T-cell (primary cell): ENCODE measurements around the gene ATP6V0B. TPM values are rescaled to one million over a fixed set of nuclear protein-coding genes. Genes with fewer than 3 reads are reported as not detected.

Source experiments
- ATAC-seq, 4 experiments: fragments of 200-7000 bp in 3 of 4; fragments of 150-1000 bp in 1 of 4; cut with Tn5 transposase; replicated peaks in 1 of 4; 1 replicate in 3 of 4; 2 replicates in 1 of 4; pipeline ENCODE4 v1.10.0; 2021; ENCODE audit warnings: moderate library complexity in 3 of 4, mild to moderate bottlenecking in 2 of 4, moderate number of reproducible peaks in 1 of 4
- CTCF ChIA-PET, 2 donors: fragments of 300-600 bp; sonication (Branson Sonifier 250); formaldehyde crosslinking; loops; one replicate each; lab custom pipeline; 2022; ENCODE audit warnings: antibody characterized with exemption in 2 of 2; lab: Charles Lee
- POLR2A ChIA-PET, 2 donors: fragments of 300-600 bp; sonication (Branson Sonifier 250); formaldehyde crosslinking; loops; one replicate each; lab custom pipeline; 2022; ENCODE audit warnings: antibody characterized with exemption in 2 of 2; lab: Charles Lee
- DNase-seq, 35 experiments: peaks; one replicate each; pipeline versions ENCODE4 v3.0.0 to v3.0.0-alpha.2; 2013 to 2023
- H3K27ac ChIP-seq: one replicate; pipeline ENCODE4 v1.5.1; 2013; ENCODE audit warnings: low read length
- H3K27me3 ChIP-seq, 2 experiments: replicated peaks in 1 of 2; 1 replicate in 1 of 2; 2 replicates in 1 of 2; pipeline versions ENCODE4 v1.6.1 to v1.7.0; 2013; ENCODE audit warnings: low read length in 1 of 2, mixed read lengths in 1 of 2; ENCODE audit not compliant: control insufficient read depth in 2 of 2, insufficient read depth in 2 of 2; ENCODE audit errors: extremely low read depth in 1 of 2
- H3K36me3 ChIP-seq, 2 donors: 1 replicate in 1 of 2; 2 replicates in 1 of 2; pipeline versions ENCODE4 v1.6.1 to v1.7.0; 2013; ENCODE audit warnings: low read length in 1 of 2; ENCODE audit not compliant: control insufficient read depth in 2 of 2, insufficient read depth in 1 of 2; ENCODE audit errors: extremely low read depth in 1 of 2
- H3K4me1 ChIP-seq, 2 experiments: 1 replicate in 1 of 2; 2 replicates in 1 of 2; pipeline versions ENCODE4 v1.6.1 to v1.7.0; 2013; ENCODE audit warnings: low read length in 2 of 2, mixed read lengths in 1 of 2; ENCODE audit not compliant: insufficient read depth in 2 of 2, control insufficient read depth in 1 of 2; ENCODE audit errors: extremely low read depth in 1 of 2
- H3K4me3 ChIP-seq, 2 donors: 1 replicate in 1 of 2; 2 replicates in 1 of 2; pipeline versions ENCODE4 v1.5.1 to v1.7.0; 2013; ENCODE audit warnings: mild to moderate bottlenecking in 2 of 2, low read length in 1 of 2, moderate library complexity in 1 of 2; ENCODE audit not compliant: control insufficient read depth in 1 of 2; ENCODE audit errors: extremely low read depth in 1 of 2
- H3K9me3 ChIP-seq: 2 replicates; pipeline ENCODE4 v1.7.0; 2013
- H3K27ac Mint-ChIP-seq, 2 donors: one replicate each; pipeline ENCODE4 v1.8.0; 2020 to 2021; ENCODE audit warnings: mild to moderate bottlenecking in 2 of 2, mixed read lengths in 2 of 2
- H3K27me3 Mint-ChIP-seq, 2 donors: one replicate each; pipeline ENCODE4 v1.8.0; 2021 to 2022; ENCODE audit warnings: mixed read lengths in 2 of 2
- H3K36me3 Mint-ChIP-seq: one replicate; pipeline ENCODE4 v1.8.0; 2021; ENCODE audit warnings: mixed read lengths
- H3K4me1 Mint-ChIP-seq, 3 donors: one replicate each; pipeline ENCODE4 v1.8.0; 2020 to 2022; ENCODE audit warnings: mixed read lengths in 3 of 3, mild to moderate bottlenecking in 1 of 3
- H3K4me3 Mint-ChIP-seq, 3 donors: one replicate each; pipeline ENCODE4 v1.8.0; 2020 to 2022; ENCODE audit warnings: mild to moderate bottlenecking in 3 of 3, mixed read lengths in 3 of 3, moderate library complexity in 3 of 3
- H3K9me3 Mint-ChIP-seq, 3 donors: one replicate each; pipeline ENCODE4 v1.8.0; 2020 to 2022; ENCODE audit warnings: mixed read lengths in 3 of 3
- WGBS: methylation state at CpG from one replicate; pipeline ENCODE4 v1.1.5; 2013; ENCODE audit warnings: missing lambda C conversion rate; ENCODE audit not compliant: insufficient coverage; 5-methylcytosine and 5-hydroxymethylcytosine counted together
- total RNA-seq, 35 experiments: library from RNA in 6 of 35; stranded (reverse) in 6 of 35; fragments of 120-200 nt in 1 of 35; gene quantifications; one replicate each; pipeline versions ENCODE4 v1.2.1 to v1.2.4 and lab custom pipeline; 2013 to 2026

Gene ATP6V0B
- total RNA-seq, 5 donors from 2014 or later (not counting 1 experiment from before 2014, with no cell fraction given) = 57.5 to 88.6 (median 69.5) TPM

- H3K4me1 Mint-ChIP-seq = peaks cover 12 to 13% (median 12%) of the 10 kb centered on the region in 3 donors
- DNase-seq = no peak
- CTCF ChIA-PET = no interaction called here
- no peaks in the 10 kb centered on the region for H3K27me3 ChIP-seq
- H3K27me3 Mint-ChIP-seq = no peaks in the 10 kb centered on the region
- no peak overlapping the region for H3K4me3 Mint-ChIP-seq
- no peaks in the 10 kb centered on the region for H3K9me3 ChIP-seq
- POLR2A ChIA-PET = no interaction called here
- H3K4me3 ChIP-seq = no peak overlapping the region
- peaks cover 15% of the 10 kb centered on the region for H3K36me3 Mint-ChIP-seq
- no peak for ATAC-seq
- H3K27ac Mint-ChIP-seq = no peak overlapping the region
- peaks cover 0 to 18% of the 10 kb centered on the region in 2 donors for H3K36me3 ChIP-seq
- WGBS = 89% methylated on average over 3 of the region's 3 CpGs
- H3K4me1 ChIP-seq = peaks cover 1 to 12% of the 10 kb centered on the region in 2 experiments
- no peaks in the 10 kb centered on the region for H3K9me3 Mint-ChIP-seq
- no peak overlapping the region for H3K27ac ChIP-seq
Measured at GRCh38 chr1:43965316-43965715, 9.4 kb upstream of the ATP6V0B start.

GRCh38 chr1:43968348-43968948, 6.3 kb upstream of the ATP6V0B start:
- H3K27ac Mint-ChIP-seq = no peak overlapping the region
- WGBS = 88% methylated on average over 4 of the region's 6 CpGs
- ATAC-seq (no peak), DNase-seq (peak in 2 of 35 experiments; percentile 22 to 50)
- H3K4me1 Mint-ChIP-seq = peaks cover 22 to 28% (median 27%) of the 10 kb centered on the region in 3 donors
- no peaks in the 10 kb centered on the region for H3K9me3 ChIP-seq
- no peak overlapping the region for H3K4me3 ChIP-seq
- CTCF ChIA-PET = no interaction called here
- H3K4me3 Mint-ChIP-seq = no peak overlapping the region
- no peaks in the 10 kb centered on the region for H3K27me3 Mint-ChIP-seq
- H3K9me3 Mint-ChIP-seq = no peaks in the 10 kb centered on the region
- peaks cover 11% of the 10 kb centered on the region for H3K36me3 Mint-ChIP-seq
- POLR2A ChIA-PET = no interaction called here
- H3K36me3 ChIP-seq = peaks cover 0 to 16% of the 10 kb centered on the region in 2 donors
- H3K27me3 ChIP-seq = no peaks in the 10 kb centered on the region
- H3K27ac ChIP-seq = no peak overlapping the region
- H3K4me1 ChIP-seq = peaks cover 5 to 27% of the 10 kb centered on the region in 2 experiments

- ChIA-PET CTCF (interaction anchor here in 1 of 2 donors (0.7 kb wide), 2 partner anchors 25 to 81 kb away, joined by 3 read pairs; no protein-coding TSS in a partner anchor), POLR2A (no interaction called here)
- Mint-ChIP-seq H3K9me3 (no peaks in the 10 kb centered on the region), H3K36me3 (peaks cover 11% of the 10 kb centered on the region), H3K4me1 (peaks cover 31 to 37% (median 37%) of the 10 kb centered on the region in 3 donors), H3K27me3 (no peaks in the 10 kb centered on the region), H3K27ac (peak overlapping the region; percentile 85), H3K4me3 (peak overlapping the region; percentile 88 to 96 (median 91))
- H3K4me3 ChIP-seq = peak overlapping the region in 1 of 2 donors; percentile 97
- WGBS = 54% methylated on average over 5 of the region's 7 CpGs
- ATAC-seq (no peak), DNase-seq (no peak)
- H3K27ac ChIP-seq = no peak overlapping the region
- H3K27me3 ChIP-seq = no peaks in the 10 kb centered on the region
- no peaks in the 10 kb centered on the region for H3K9me3 ChIP-seq
- peaks cover 8 to 36% of the 10 kb centered on the region in 2 experiments for H3K4me1 ChIP-seq
- H3K36me3 ChIP-seq = peaks cover 0 to 15% of the 10 kb centered on the region in 2 donors
Measured at GRCh38 chr1:43969416-43969745, 5.4 kb upstream of the ATP6V0B start.

- Mint-ChIP-seq H3K36me3 (peaks cover 11% of the 10 kb centered on the region), H3K4me1 (peaks cover 31 to 38% (median 37%) of the 10 kb centered on the region in 3 donors), H3K27ac (peak within 1 kb of the TSS; percentile 85), H3K9me3 (no peaks in the 10 kb centered on the region), H3K4me3 (peak within 1 kb of the TSS; percentile 88 to 96 (median 91)), H3K27me3 (no peaks in the 10 kb centered on the region)
- CTCF ChIA-PET = interaction anchor here in 1 of 2 donors (0.7 kb wide), 2 partner anchors 26 to 80 kb away, joined by 3 read pairs; no protein-coding TSS in a partner anchor
- under 1% methylated on average over 32 of the region's 47 CpGs for WGBS
- POLR2A ChIA-PET = interaction anchor here in 1 of 2 donors (0.5 kb wide), 1 partner anchor 19 kb away, joined by 6 read pairs; no protein-coding TSS in a partner anchor
- Histone ChIP-seq H3K27me3 (no peaks in the 10 kb centered on the region), H3K4me1 (peaks cover 8 to 37% of the 10 kb centered on the region in 2 experiments), H3K4me3 (peak within 1 kb of the TSS; percentile 89 to 97), H3K36me3 (peaks cover 0 to 15% of the 10 kb centered on the region in 2 donors), H3K27ac (peak within 1 kb of the TSS; percentile 14), H3K9me3 (no peaks in the 10 kb centered on the region)
- ATAC-seq (peak; percentile 86 to 88 (median 88)), DNase-seq (peak; percentile 84 to 98 (median 96))
Measured at GRCh38 chr1:43969746-43970466, 4.9 kb upstream of the ATP6V0B start, which contains the start of gene DPH2. TSS of gene DPH2 (plus strand) at chr1:43970010. CDS start at chr1:43970176, 166 bp downstream.

- ChIA-PET POLR2A (no interaction called here), CTCF (no interaction called here)
- peaks cover 11% of the 10 kb centered on the region for H3K36me3 Mint-ChIP-seq
- peaks cover 0 to 15% of the 10 kb centered on the region in 2 donors for H3K36me3 ChIP-seq
- no peaks in the 10 kb centered on the region for H3K27me3 ChIP-seq
- H3K4me1 Mint-ChIP-seq = peaks cover 31 to 38% (median 37%) of the 10 kb centered on the region in 3 donors
- DNase-seq = no peak
- no peak overlapping the region for H3K27ac ChIP-seq
- no CpG with 5 or more reads among the region's 5 CpGs for WGBS
- H3K9me3 ChIP-seq = no peaks in the 10 kb centered on the region
- no peaks in the 10 kb centered on the region for H3K9me3 Mint-ChIP-seq
- H3K4me3 ChIP-seq = peak overlapping the region; percentile 89 to 97
- peak overlapping the region; percentile 88 to 96 (median 91) for H3K4me3 Mint-ChIP-seq
- no peaks in the 10 kb centered on the region for H3K27me3 Mint-ChIP-seq
- ATAC-seq = no peak
- H3K4me1 ChIP-seq = peaks cover 8 to 41% of the 10 kb centered on the region in 2 experiments
- H3K27ac Mint-ChIP-seq = peak overlapping the region; percentile 85
Measured at GRCh38 chr1:43970502-43970901, 4.3 kb upstream of the ATP6V0B start.

- H3K36me3 Mint-ChIP-seq = peaks cover 11% of the 10 kb centered on the region
- Histone ChIP-seq H3K36me3 (peaks cover 0 to 15% of the 10 kb centered on the region in 2 donors), H3K27ac (no peak overlapping the region), H3K4me3 (peak overlapping the region in 1 of 2 donors; percentile 89), H3K9me3 (no peaks in the 10 kb centered on the region), H3K27me3 (no peaks in the 10 kb centered on the region), H3K4me1 (peaks cover 11 to 45% of the 10 kb centered on the region in 2 experiments)
- POLR2A ChIA-PET = no interaction called here
- ATAC-seq = no peak
- 89% methylated on average over 7 of the region's 9 CpGs for WGBS
- H3K4me3 Mint-ChIP-seq = peak overlapping the region; percentile 88 to 96 (median 91)
- CTCF ChIA-PET = no interaction called here
- DNase-seq = no peak
- no peaks in the 10 kb centered on the region for H3K9me3 Mint-ChIP-seq
- H3K27ac Mint-ChIP-seq = no peak overlapping the region
- H3K27me3 Mint-ChIP-seq = no peaks in the 10 kb centered on the region
- peaks cover 36 to 42% (median 41%) of the 10 kb centered on the region in 3 donors for H3K4me1 Mint-ChIP-seq
Measured at GRCh38 chr1:43970911-43971310, 3.8 kb upstream of the ATP6V0B start.
